ENCODE measurements around the gene PNKD.
A peak's percentile ranks its signal among the peaks of the same experiment; 100 is the strongest.

The PNKD gene

DNA sequence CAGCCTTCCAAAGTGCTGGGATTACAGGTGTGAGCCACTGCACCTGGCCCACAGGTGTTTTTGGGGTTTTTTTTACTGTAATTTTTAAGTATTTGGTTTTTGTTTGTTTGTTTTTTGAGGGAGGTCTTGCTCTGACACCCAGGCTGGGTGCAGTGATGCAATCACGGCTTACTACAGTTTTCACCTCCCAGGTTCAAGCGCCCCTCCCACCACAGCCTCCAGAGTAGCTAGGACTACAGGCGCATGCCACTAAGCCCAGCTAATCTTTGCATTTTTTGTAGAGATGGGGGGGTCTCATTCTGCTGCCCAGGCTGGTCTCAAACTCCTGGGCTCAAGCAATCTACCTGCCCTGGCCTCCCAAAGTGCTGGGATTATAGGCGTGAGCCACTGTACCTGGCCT lies 104.5 kb downstream of the PNKD start:
- peak overlapping the region; percentile 93 for H3K27ac ChIP-seq
- ChIA-PET CTCF (interaction anchor here (0.6 kb wide), 1 partner anchor 21 kb away, joined by 3 read pairs; no protein-coding TSS in a partner anchor), POLR2A (ENCODE audit: low non-redundant PET) (no interaction called here)
- TF ChIP-seq, protein P1, sequence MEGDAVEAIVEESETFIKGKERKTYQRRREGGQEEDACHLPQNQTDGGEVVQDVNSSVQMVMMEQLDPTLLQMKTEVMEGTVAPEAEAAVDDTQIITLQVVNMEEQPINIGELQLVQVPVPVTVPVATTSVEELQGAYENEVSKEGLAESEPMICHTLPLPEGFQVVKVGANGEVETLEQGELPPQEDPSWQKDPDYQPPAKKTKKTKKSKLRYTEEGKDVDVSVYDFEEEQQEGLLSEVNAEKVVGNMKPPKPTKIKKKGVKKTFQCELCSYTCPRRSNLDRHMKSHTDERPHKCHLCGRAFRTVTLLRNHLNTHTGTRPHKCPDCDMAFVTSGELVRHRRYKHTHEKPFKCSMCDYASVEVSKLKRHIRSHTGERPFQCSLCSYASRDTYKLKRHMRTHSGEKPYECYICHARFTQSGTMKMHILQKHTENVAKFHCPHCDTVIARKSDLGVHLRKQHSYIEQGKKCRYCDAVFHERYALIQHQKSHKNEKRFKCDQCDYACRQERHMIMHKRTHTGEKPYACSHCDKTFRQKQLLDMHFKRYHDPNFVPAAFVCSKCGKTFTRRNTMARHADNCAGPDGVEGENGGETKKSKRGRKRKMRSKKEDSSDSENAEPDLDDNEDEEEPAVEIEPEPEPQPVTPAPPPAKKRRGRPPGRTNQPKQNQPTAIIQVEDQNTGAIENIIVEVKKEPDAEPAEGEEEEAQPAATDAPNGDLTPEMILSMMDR (conservative IDR thresholded peaks at IDR 0.05; ENCODE audit: low read depth) = no peak
- DNase-seq (ENCODE audit: low spot score) = no peak

DNA sequence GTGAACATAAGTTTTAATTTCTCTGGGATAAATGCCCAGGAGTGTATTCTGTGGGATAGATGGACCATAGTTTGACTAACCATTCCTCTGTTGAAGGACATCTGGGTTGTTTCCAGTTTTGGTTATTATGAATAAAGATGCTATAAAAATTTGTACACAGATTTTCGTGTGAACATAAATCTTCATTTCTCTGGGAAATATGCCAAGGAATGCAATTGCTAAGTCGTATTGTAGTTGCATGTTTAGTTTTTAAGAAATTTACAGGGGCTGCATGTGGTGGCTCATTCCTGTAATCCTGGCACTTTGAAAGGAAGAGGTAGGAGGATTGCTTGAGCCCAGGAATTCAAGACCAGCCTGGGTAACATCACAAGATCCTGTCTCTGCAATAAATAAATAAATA lies 104.9 kb downstream of the PNKD start:
- TF ChIP-seq, protein P1 (conservative IDR thresholded peaks at IDR 0.05; ENCODE audit: low read depth) = no peak
- ChIA-PET POLR2A (ENCODE audit: low non-redundant PET) (no interaction called here), CTCF (interaction anchor here (0.6 kb wide), 1 partner anchor 21 kb away, joined by 3 read pairs; no protein-coding TSS in a partner anchor)
- no peak for DNase-seq (ENCODE audit: low spot score)
- H3K27ac ChIP-seq = peak overlapping the region; percentile 93

DNA sequence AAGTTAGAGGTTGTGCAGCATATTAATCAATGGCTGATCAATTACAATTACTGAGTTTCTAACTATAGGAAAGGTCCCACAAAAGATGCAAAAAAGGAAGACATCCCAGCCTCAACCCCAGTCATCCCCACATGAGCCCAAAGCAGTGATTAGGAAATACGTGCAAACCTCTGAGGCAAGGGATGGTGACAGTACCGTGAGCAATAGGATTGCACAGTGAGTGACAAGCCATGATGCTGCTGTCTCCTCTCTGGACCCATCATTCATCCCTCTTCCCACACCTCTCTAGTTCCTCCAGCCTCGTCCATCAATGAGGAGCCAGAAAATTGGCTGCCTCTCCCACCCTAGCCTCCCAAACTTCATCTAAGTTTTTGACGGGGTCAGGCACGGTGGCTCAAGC lies 107.7 kb downstream of the PNKD start:
- TF ChIP-seq, protein P1 (conservative IDR thresholded peaks at IDR 0.05; ENCODE audit: low read depth) = no peak
- no peak for DNase-seq (ENCODE audit: low spot score)
- H3K27ac ChIP-seq = peak overlapping the region; percentile 8; the same call in 1 of the 2 replicates
- ChIA-PET CTCF (interaction anchor here (0.6 to 0.7 kb wide), 2 partner anchors 21 to 61 kb away, joined by 3 to 5 read pairs; partner anchors contain the start of gene CATIP), POLR2A (ENCODE audit: low non-redundant PET) (no interaction called here)

DNA sequence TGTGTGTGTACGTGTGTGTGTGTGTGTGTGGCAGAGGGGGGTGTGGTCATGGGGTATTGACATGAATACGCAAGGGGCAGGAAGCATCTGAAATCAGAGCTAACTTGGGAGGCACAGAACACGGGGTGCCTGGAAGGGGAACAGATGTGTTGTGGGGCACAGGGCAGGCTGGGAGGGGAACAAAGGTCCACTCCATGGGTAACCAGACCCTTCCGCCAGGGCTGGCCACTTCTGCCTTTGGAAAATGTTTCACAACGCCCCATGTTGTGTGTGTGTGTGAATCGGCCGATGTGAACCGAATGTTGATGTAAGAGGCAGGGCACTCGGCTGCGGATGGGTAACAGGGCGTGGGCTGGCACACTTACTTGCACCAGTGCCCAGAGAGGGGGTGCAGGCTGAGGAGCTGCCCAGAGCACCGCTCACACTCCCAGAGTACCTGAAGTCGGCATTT lies 111.6 kb downstream of the PNKD start, which contains the start of gene SLC11A1:
TSS of gene SLC11A1 (plus strand) at position 358 of the 451 bp plus-strand sequence. CDS start 96 bp downstream, outside the sequence.
- peak within 1 kb of the TSS; percentile 89 for H3K27ac ChIP-seq
- POLR2A ChIA-PET (ENCODE audit: low non-redundant PET) = no interaction called here
- CTCF ChIA-PET = interaction anchor here (0.7 kb wide), 1 partner anchor 596 kb away, joined by 3 read pairs; no protein-coding TSS in a partner anchor
- TF ChIP-seq, protein P1 (conservative IDR thresholded peaks at IDR 0.05; ENCODE audit: low read depth) = no peak
- DNase-seq (ENCODE audit: low spot score) = no peak

DNA sequence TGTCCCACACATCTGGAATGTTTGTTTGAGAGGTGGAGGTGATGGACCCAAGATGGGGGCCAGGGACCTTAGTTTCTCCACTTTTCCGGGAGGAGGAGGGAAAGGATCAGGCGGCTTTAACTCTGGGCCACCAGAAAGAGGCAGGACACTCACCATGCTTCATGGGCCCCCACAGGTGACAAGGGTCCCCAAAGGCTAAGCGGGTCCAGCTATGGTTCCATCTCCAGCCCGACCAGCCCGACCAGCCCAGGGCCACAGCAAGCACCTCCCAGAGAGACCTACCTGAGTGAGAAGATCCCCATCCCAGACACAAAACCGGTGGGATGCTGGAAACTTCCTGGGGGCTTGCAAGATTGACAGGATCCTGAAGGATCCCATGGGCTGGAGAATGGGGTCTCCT lies 112.5 kb downstream of the PNKD start:
- POLR2A ChIA-PET (ENCODE audit: low non-redundant PET) = no interaction called here
- CTCF ChIA-PET = no interaction called here

DNA sequence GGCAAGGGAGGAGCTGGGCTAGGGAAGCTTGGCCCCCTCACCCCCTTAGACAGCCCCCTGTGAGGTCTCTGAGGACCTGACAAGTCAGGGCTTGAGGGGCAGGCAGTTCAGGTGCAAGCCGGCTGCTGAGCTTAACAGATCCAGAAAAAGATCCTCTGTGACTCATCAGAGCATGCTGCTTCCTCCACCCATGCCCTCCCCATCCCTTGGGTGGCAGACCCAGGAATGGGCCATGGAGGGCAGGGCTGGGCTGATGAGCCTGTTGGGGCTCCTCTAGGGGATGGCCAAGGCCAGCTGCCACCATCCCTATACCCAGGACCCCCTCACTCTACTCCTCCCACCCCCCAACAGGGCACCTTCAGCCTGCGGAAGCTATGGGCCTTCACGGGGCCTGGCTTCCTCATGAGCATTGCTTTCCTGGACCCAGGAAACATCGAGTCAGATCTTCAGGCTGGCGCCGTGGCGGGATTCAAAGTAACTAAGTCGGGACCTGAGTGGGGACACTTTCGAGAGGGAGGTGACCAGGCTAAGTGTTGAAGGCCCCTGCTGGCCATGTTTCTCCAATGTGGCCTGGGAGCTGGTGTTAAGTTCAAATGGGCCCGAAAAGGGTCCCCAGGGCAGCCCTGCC lies 113.7 kb downstream of the PNKD start:
- H3K27ac ChIP-seq = peak overlapping the region; percentile 89
- TF ChIP-seq, protein P1 (conservative IDR thresholded peaks at IDR 0.05; ENCODE audit: low read depth) = no peak
- CTCF ChIA-PET = interaction anchor here (1.0 to 1.2 kb wide), 2 partner anchors 12 to 493 kb away, joined by 4 to 5 read pairs; no protein-coding TSS in a partner anchor
- DNase-seq (ENCODE audit: low spot score) = peak; percentile 57
- POLR2A ChIA-PET (ENCODE audit: low non-redundant PET) = no interaction called here

More for the DNA sequence above, 112.5 kb downstream of the PNKD start:
- TF ChIP-seq, protein P1 (conservative IDR thresholded peaks at IDR 0.05; ENCODE audit: low read depth) = no peak
- DNase-seq (ENCODE audit: low spot score) = no peak
- H3K27ac ChIP-seq = peak overlapping the region; percentile 89

All from RWPE1 (cell line).